ENCODE measurements around the gene RAB14. TPM values are rescaled to one million over a fixed set of nuclear protein-coding genes. Genes with fewer than 3 reads are reported as not detected.

Gene RAB14
- total RNA-seq, 1 experiment from 2014 or later, result 63.1 TPM

- H3K4me1 ChIP-seq (ENCODE audit: control insufficient read depth in 1 of 2, insufficient read depth in 2 of 2, low read length in 2 of 2), result no peaks in the 10 kb centered on the region
- no peaks in the 10 kb centered on the region for H3K36me3 ChIP-seq (ENCODE audit: control insufficient read depth in 1 of 2, insufficient read depth in 2 of 2, low read length in 2 of 2)
- H2AFZ ChIP-seq (ENCODE audit: low read depth, low read length, poor library complexity, severe bottlenecking), result no peak overlapping the region
- H3K9me2 ChIP-seq (ENCODE audit: insufficient read depth), result no peaks in the 10 kb centered on the region
- ChIA-PET POLR2A (interaction anchor here (0.9 kb wide), 1 partner anchor 28 kb away, joined by 3 read pairs; the partner anchor contains the start of gene GSN), CTCF (no interaction called here), RAD21 (ENCODE audit: low non-redundant PET in 1 of 2, low total read pairs in 2 of 2, uncharacterized antibody in 2 of 2, unreplicated experiment in 2 of 2) (no interaction called here)
- DNase-seq (ENCODE audit: low read depth, low spot score) (no peak), ATAC-seq (no peak)
- no peaks in the 10 kb centered on the region for H3K27me3 ChIP-seq (ENCODE audit: insufficient read depth, low read length)
- intact Hi-C loops (cut with micrococcal nuclease), result no loop called here
- no peak overlapping the region for H3K4me3 ChIP-seq (replicated peaks in 1 of 2; ENCODE audit: low read depth in 1 of 2, low read length in 2 of 2)
- H3K4me2 ChIP-seq (ENCODE audit: low read length), result no peak overlapping the region
- no peaks in the 10 kb centered on the region; a peak in 1 of 4 replicates for H3K9me3 ChIP-seq (ENCODE audit: control insufficient read depth in 1 of 2, insufficient read depth in 1 of 2, low read depth in 1 of 2, low read length in 2 of 2)
- H3K27ac ChIP-seq (ENCODE audit: low read depth, low read length), result no peak overlapping the region
- H4K20me1 ChIP-seq (ENCODE audit: insufficient read depth), result no peaks in the 10 kb centered on the region
- TF ChIP-seq RAD21 (IDR thresholded peaks at IDR 0.05; ENCODE audit: low read depth) (no peak), ATF3 (IDR thresholded peaks at IDR 0.05) (no peak)
- no TSS peak for BruUV-seq (replicated peaks)
- H3K9ac ChIP-seq (ENCODE audit: low read length), result no peak overlapping the region
- no peaks in the 10 kb centered on the region for H3K79me2 ChIP-seq (ENCODE audit: insufficient read depth, low read length)
Measured at GRCh38 chr9:121239851-121240250, 38.2 kb upstream of the RAB14 start.

GRCh38 chr9:121239071-121239470 is 37.4 kb upstream of the RAB14 start:
- POLR2A ChIA-PET, result no interaction called here
- no peak overlapping the region for H3K4me2 ChIP-seq (ENCODE audit: low read length)
- no peak overlapping the region for H3K27ac ChIP-seq (ENCODE audit: low read depth, low read length)
- H3K36me3 ChIP-seq (ENCODE audit: control insufficient read depth in 1 of 2, insufficient read depth in 2 of 2, low read length in 2 of 2), result no peaks in the 10 kb centered on the region
- TF ChIP-seq ZNF274 (IDR thresholded peaks at IDR 0.05; ENCODE audit: low read depth, low read length) (no peak), EGR1 (IDR thresholded peaks at IDR 0.05; ENCODE audit: low read depth) (no peak), REST (IDR thresholded peaks at IDR 0.05; ENCODE audit: low read depth) (no peak), POLR2AphosphoS5 (IDR thresholded peaks at IDR 0.05; ENCODE audit: low read depth, low read length) (no peak)
- intact Hi-C loops (cut with micrococcal nuclease), result no loop called here
- H3K79me2 ChIP-seq (ENCODE audit: insufficient read depth, low read length), result no peaks in the 10 kb centered on the region
- H3K4me1 ChIP-seq (ENCODE audit: control insufficient read depth in 1 of 2, insufficient read depth in 2 of 2, low read length in 2 of 2), result peaks cover 0 to 5% of the 10 kb centered on the region in 2 experiments; a peak in 1 of 4 replicates
- H2AFZ ChIP-seq (ENCODE audit: low read depth, low read length, poor library complexity, severe bottlenecking), result no peak overlapping the region
- ATAC-seq, result no peak
- CTCF ChIA-PET, result no interaction called here
- no peaks in the 10 kb centered on the region for H3K9me3 ChIP-seq (ENCODE audit: control insufficient read depth in 1 of 2, insufficient read depth in 1 of 2, low read depth in 1 of 2, low read length in 2 of 2)
- H3K9me2 ChIP-seq (ENCODE audit: insufficient read depth), result no peaks in the 10 kb centered on the region
- no peak for DNase-seq (ENCODE audit: low read depth, low spot score)
- H3K4me3 ChIP-seq (replicated peaks in 1 of 2; ENCODE audit: low read depth in 1 of 2, low read length in 2 of 2), result no peak overlapping the region
- no peaks in the 10 kb centered on the region for H4K20me1 ChIP-seq (ENCODE audit: insufficient read depth)
- H3K9ac ChIP-seq (ENCODE audit: low read length), result no peak overlapping the region
- H3K27me3 ChIP-seq (ENCODE audit: insufficient read depth, low read length), result no peaks in the 10 kb centered on the region
- RAD21 ChIA-PET (ENCODE audit: low non-redundant PET in 1 of 2, low total read pairs in 2 of 2, uncharacterized antibody in 2 of 2, unreplicated experiment in 2 of 2), result no interaction called here
- BruUV-seq (replicated peaks), result no TSS peak

Data from HCT116 (cell line).